GM19463 (cell line): ENCODE data around the gene ADD1.

Experiments used
- ATAC-seq: cut with Tn5 transposase; IDR thresholded peaks from one replicate; pipeline ENCODE4 v1.9.1; 2021; ENCODE audit warnings: mild to moderate bottlenecking, moderate library complexity; ENCODE audit not compliant: unreplicated experiment

Gene ADD1

DNA sequence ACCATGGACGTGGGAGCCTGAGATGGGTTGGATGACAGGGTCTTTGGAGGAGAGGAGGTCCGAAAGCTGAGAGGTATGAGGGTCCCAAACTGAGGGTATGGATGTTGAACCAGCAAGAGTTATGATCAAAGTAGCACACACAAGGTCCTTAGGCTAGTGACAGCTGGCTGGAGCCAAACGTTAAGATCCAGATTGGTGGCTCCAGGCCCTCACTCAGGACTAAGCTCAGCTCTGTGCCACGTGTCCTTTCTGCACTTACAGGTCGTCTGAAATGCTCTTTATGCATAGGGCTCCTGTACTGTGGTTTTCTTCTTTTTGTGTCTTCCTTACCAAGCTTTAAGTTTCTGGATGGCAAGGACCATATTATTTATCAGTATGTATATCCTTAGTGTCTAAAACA lies 35.4 kb downstream of the ADD1 start:
- no peak for ATAC-seq

DNA sequence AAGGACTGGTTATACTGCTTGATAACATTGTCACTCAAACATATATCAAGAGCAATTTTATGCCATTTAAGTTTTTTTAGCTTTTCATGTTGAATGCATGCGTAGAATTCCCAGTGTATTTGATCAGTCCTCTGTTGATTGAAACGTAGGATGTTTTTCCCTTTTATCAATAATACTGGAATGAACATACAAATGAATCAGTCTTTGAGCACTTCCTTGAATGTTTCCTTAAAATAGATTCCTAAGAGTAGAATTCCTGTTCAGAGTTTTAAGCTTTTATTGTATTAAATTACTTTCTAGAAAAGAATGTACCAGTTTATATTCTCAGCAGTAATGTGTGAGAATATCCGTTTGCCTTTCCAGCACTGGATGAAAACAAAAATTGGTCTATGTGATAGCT lies 37.8 kb downstream of the ADD1 start:
- ATAC-seq, result no peak

DNA sequence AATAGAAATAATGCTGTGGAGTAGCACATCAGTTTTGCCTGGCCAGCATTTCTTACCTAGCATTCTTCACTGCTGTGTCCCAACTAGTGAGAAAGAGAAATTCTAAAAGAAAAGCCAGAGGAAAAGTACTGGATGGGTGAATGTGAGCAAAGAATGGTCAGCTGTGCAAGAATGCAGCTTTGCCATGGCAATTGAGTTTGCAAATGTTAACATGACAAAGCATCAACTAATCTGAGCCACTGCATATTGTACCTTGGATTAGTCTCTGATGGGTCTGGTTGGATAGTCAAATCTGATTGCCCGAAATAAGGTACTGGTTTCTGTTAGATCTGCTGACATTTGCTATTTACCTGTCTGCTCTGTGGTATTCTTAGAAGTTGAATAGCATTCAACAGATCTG lies 38.7 kb downstream of the ADD1 start:
- no peak for ATAC-seq

DNA sequence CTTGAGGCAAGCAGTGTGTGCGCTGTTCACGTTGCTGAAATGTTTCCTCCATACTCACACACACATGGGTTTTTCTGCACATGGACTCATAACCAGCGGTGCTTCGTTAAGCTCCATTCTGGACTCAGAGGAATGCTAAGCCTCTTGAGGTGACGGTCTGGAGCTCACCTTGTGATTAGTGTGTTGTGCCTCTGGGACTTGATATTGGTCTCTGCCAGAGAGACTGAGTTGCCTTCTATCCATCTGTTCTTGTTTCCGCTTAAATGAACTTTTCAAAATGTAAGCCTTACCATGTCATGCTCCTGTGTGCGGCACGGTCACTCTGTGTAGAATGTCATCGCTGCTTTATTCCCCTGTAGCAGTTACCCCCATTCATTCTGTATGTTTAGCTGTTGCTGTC lies 42.5 kb downstream of the ADD1 start:
- ATAC-seq, result no peak

DNA sequence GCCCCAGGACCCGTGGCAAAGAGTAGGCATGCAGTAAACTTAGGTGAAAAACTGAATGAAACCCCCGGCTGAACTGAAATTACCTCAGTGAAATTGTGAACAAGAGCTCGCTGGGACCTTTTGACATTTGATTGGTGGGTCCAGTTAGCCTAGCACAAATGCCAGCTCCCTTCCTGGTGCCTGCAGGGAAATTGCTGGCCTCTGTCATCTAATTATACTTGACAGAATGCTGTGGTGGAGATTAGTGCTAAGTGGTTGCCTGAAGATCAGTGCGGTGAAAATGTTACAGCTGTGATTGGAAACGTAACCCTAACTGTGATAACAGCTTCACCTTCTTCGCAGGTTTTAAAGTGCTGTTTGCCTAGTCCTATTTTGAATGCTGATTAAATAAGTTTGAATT lies 43.0 kb downstream of the ADD1 start:
- ATAC-seq, result no peak

DNA sequence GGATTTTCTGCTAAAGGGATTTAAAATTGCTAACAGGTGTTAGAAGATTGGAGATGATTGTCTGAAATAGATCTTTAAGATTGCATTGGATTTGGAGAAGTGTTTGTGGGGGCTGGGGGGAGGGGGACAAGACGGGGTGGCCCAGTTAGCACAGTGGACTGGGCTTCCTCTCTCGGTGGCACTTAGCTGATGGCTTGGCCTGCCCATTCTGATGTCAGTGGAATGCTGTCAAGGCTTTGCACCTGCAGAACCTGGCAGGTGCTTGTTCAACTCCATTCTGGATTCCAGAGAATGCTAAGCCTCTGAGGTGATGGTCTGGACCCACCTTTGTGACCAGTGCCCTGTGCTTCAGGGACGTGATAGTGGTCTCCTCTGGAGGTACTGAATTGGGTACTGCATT lies 43.7 kb downstream of the ADD1 start:
- ATAC-seq, result no peak

DNA sequence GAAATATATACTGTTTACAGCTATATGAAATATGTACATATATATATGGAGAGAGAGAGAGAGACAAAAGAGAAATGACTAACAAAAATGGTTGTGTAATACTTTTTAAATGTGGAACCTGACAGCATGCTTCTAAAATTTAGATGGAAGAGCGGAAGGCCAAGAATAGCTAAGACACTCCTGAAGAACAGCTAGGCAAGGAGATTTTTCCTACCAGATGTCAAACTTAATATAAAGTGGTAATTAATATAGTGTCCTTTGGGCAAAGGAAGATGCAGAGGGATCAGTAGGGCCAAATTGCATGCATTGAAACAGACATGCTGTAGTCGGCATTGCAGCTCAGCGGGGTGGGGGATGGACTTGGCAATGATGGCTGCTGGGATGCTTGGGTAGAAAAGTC lies 45.2 kb downstream of the ADD1 start:
- ATAC-seq, result no peak

DNA sequence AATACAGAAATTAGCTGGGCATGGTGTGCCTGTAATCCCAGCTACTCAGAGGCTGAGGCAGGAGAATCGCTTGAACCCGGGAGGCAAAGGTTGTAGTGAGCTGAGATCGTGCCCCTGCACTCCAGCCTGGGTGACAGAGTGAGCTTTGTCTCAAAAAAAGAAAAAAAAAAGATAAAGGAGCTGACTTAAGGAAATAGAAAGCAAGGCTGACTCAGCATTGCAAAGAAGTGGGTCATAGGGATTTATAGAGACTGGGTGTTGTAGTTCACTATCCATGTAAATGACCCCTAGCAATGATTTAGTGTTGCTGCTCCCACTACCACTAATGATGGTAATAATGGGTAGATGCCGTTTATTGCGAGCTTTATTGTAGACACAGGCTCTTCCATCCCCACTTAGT lies 47.6 kb downstream of the ADD1 start:
- no peak for ATAC-seq

DNA sequence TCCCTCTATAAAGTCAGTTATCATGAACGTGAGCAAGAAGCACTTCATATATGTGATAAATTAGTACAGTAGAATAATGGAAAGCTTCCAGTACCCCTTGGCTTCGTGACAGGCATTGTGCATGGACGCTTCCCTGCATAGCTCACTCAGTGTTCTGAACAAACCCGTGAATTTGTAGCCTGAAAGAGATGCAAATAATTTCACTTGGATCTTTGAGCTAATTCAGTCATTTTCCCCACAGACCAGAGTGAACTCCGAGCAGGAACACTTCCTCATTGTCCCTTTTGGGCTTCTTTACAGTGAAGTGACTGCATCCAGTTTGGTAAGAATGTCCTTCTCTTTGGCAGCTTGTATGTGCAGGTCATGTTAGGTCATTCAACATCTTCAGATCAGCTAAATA lies 50.1 kb downstream of the ADD1 start:
- ATAC-seq, result no peak

DNA sequence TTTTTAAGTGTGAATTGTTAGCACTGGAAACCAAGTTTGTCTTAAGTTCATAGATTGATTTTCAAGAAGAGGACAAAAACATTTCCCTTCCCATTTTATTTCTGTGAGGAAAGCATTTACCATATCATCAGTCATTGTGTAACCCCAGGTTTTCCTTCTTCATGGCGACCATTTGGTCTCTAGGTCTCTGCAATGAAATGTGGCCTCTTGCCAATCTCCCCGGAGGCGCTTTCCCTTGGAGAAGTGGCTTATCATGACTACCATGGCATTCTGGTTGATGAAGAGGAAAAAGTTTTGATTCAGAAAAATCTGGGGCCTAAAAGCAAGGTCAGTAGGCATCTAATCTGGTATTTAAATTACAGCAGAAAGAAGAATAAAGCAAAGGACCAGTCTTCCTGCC lies 54.4 kb downstream of the ADD1 start:
- ATAC-seq, result no peak

DNA sequence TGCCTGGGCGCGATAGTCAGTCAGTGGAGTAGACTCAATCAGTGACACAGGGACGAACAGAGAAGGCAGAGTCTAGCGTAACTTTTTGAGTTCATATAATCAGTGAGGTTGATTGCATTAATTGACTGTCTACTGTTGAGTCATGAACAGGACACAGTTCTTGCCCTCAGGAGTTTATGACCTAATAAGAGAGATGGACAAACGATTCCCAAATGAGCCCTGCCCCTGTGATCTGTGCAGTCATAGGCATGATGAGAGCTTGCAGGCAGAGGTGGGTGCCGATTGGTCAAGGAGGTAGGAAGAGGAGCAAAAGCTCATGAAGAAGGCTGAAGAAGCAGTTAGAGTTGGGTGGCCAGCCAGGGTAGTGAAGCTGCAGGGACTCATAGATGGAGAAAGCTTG lies 57.1 kb downstream of the ADD1 start:
- no peak for ATAC-seq

DNA sequence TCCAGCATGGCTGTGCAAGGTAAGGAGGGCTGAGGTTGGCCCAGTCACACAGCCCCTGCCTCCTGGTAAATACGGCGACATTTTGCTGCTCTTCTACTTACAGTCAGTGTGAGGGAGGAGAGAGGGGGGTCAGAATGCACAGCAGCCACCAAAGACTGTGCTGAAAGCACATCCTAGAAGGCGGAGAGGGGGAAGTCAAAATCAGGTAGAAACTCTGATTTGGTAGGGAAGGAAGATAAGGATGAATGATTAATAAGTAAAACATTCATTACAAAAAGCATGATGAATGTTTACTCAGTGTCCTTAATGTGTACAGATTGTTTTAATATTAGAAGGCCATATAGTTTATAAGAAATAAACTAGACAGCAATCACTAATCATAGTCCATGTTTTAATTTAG lies 57.5 kb downstream of the ADD1 start:
- ATAC-seq, result no peak

DNA sequence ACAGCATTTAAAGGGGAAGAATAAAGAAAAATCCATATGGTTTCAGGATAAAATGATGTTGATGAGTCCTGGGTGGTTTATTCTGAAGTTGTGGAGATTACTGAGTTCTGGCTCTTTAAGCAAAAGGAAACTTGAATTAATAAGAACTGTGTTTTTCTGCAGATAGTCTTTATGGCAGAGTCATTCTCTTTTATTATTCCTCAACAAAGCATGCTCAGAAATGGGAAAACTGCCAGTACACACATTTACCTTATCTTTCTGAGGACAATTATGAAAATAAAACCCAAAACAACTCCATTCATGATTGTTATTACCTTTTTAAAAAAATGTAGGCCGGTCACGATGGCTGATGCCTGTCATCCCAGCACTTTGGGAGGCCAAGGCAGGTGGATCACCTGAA lies 58.5 kb downstream of the ADD1 start:
- no peak for ATAC-seq

DNA sequence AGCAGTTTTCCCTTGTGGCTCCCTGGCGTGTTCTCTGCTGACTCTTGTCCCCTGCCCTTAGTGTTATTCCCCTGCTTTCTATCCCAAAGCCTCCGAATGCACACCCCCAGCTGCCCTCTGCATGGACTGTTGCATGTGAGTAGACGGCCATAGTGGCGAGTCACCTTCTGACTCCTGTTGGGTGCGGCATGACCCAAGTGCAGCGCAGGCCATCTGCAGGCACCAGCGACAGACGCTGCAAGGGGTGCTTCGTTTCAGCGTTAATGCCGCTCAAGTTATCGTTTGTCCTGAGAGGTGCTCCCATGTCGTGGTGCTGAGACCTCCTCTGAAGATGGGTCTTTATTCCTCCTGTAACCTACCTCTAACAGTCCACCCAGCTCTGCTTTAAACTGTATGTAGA lies 61.9 kb downstream of the ADD1 start:
- no peak for ATAC-seq

DNA sequence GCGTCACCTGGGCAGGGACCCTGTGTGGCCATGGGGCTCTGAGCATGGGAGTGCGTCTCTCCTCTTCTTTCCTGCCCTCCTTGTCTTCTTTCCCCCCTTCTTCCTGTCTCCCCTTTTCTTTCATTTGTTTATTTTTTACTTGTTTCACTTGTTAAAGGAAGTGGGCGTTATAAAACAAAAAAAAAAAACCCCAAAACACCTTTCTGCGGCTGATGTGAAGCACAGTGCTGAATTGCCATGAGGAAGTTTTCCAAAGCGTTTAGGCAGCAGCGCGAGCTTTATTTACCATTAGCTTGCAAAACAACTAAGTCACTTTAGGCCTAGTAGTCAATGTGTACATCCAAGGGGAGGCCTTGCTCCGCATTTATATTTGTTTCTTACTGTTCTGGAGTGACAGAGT lies 62.6 kb downstream of the ADD1 start:
- no peak for ATAC-seq

DNA sequence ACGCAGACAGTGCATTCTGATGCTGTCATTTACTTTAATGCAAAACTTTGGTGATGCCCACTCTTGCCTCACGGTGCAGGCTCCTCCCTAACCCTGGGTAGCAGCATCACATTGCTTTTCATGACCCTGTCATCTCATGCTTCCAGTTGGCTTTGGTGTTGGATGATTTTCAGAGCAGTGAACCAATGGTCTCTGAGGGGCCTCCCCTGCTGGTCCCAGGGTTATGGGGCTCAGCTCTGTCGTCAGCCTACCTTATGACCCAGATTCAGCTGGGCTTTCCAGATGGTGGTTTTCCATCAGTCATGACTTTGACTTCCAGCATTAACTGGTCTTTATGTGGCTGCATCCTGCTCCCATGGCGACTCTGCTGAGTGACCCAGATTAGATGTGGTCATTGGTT lies 63.6 kb downstream of the ADD1 start:
- ATAC-seq, result no peak

DNA sequence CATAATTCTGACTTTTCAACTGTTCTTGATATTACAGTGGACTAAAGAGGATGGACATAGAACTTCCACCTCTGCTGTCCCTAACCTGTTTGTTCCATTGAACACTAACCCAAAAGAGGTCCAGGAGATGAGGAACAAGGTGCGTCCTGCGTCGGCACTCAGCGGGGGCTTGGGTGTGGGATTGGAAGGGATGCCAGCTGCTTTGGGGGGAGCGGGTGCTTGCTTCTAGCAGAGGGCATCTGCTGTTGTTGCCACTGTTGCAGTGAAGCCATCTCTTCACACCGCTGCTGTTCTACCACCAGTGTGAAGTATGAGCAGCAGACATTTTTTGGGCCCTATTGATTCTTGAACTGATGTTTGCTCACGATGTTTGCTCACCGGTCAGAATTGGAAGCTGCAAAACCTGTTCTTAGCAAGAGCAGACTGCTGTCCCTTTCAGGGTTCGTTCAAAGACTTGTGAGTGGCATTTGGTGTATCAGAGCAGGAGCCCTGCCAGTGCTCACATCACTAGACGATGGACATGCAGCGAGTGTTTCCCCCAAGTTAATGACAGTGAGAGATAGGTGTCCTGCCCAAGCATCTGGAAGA lies 64.2 kb downstream of the ADD1 start:
- no peak for ATAC-seq

DNA sequence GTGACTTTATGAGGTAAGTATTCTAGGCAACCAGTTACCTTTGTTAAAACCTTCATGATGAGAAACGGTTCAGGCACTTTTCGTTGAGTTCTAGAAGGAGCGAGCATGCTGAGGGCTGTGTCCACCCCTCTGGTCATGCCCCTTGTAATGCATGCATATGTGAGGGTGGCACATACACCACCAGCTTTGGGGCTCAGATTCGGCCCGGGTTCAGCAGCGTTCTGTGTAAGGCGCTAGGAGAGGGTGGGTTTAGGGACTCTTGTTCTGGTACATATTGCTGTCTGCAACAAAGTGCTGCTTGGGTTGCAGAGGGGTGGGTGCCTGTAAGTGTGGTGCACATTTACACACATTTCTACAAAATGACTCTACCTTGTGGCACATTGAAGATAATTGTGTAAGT lies 65.0 kb downstream of the ADD1 start:
- no peak for ATAC-seq

DNA sequence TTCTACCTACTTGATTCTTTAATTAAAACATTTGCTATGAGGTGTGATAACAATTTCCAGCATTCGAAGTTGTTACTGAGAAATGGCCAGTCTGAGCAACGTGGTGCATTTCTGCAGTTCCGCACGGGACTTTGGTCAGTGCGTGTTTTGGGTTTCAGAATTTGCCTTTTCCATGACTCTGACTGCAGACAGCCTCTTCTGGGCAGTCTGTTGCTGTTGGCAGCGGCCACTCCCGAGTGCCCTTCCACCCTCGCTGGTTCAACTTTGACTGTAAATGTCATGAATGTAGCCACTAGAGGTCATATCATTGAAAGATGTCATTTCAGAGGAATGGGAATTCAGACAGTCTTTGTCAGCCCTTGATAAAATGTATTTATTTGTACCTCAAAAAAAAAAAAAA lies 65.9 kb downstream of the ADD1 start:
- ATAC-seq, result no peak

DNA sequence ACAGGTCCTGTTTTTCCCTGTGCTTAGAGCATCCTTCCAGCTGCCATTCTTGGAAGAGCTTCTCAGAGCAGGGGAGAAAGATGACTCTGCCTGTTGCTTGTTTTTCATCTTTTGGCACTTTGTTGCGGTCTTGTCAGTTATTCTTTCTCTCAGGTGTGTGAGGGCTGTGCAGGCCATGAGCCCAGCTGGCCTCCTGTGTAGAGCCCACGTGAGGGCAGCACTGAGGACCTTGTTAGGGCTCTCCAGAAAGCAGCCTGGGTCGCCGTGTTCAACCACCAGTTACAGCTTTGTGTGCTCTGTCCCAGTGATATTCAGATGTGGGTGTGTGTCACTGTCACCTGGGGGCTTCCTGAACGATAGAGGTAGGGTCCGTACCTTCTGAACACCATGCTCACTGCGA lies 66.8 kb downstream of the ADD1 start:
- ATAC-seq, result no peak

DNA sequence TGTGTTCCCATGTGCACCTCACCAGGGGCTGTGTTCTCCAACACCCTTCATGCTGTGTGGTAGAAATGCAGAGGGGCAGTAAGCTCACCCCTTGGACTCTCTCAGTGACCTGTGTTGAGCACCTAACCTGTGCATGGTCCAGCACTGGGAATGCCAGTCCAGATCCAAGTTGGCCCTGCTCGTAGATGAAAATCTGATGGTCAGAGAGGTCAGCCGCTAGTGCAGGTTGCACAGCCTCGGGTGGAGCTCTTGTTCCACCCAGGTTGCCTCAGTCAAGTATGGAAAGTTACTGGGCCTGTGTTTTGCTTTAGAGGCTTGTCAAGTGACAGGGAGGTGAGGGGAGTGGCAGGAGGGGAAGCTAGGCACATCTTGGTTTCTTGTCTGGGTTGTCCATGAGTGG lies 68.2 kb downstream of the ADD1 start:
- no peak for ATAC-seq

DNA sequence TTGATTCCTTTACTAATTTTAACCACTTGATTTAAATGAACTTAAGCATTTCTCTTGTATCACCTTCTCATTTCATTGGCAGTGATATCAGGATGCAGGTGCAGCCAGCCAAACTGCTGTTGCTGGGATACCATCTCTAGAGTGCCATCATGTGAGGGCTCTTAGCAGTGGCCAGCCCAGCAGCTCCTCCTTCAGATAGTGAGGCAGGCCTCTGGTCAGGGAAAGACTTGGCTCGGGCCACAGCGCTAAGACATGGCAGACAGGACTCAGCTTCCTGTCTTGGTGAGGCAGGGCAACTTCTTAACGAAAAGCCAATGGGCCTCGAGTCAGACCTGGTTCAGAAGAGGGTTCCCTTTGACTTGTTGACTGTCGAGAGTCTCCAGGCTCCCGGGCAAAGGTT lies 69.5 kb downstream of the ADD1 start:
- no peak for ATAC-seq

DNA sequence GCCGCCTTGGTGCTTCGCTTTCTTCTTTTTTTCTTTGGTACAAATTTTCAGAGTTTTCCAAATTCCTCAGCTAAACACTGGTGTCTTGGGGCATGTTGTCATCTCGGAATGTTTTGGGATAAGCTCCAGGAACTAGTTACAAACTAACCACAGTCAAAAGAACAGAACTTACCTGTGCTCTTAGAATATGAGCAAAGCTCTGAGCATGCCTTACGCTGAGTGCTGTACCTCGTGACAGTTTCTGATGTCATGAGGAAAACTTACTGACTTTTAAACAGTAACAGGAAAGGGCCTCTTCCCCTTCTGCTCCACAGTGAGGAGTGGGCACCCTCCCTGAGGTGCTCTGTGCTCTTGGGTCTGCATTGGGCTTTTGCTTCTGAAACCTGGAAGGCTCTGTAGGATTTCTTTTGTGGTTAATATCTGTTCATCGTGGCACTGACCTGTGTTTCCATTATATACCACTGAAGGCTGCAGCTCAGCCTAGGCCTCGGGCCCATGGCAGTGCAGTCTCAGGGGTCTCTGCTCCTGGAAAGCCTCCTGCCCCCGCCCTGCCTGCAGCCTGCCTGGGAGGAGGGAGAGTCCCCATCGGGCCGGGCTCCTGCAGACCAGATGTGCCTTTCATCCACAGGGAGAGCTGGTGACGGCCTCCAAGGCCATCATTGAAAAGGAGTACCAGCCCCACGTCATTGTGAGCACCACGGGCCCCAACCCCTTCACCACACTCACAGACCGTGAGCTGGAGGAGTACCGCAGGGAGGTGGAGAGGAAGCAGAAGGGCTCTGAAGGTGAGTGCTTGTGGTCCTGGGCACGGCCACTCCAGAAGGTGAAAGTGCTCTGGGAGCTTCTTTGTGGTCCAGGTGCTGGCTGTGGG lies 70.8 kb downstream of the ADD1 start:
- ATAC-seq, result no peak
